Spleen (tissue), 11 donors: ENCODE measurements around the gene RUFY3. TPM values are rescaled to one million over a fixed set of nuclear protein-coding genes. Genes with fewer than 3 reads are reported as not detected.

Experiments
- DNase-seq: peaks from one replicate; pipeline ENCODE4 v3.0.0-alpha.2; 2020
- H3K27ac ChIP-seq, 8 donors: fragments of 200-600 bp; sonication (generic) in 7 of 8; 1 replicate in 4 of 8; 2 replicates in 4 of 8; pipeline versions ENCODE4 v1.5.0 to v1.8.0; 2016 to 2021; ENCODE audit warnings: inconsistent platforms in 4 of 8, mild to moderate bottlenecking in 4 of 8, moderate library complexity in 1 of 8
- H3K27me3 ChIP-seq, 7 donors: fragments of 200-600 bp; sonication (generic) in 6 of 7; replicated peaks in 1 of 7; 1 replicate in 4 of 7; 2 replicates in 3 of 7; pipeline versions ENCODE4 v1.5.0 to v1.8.0; 2016 to 2021; ENCODE audit warnings: inconsistent platforms in 3 of 7, mild to moderate bottlenecking in 1 of 7
- H3K36me3 ChIP-seq, 6 donors: fragments of 200-600 bp; sonication (generic) in 5 of 6; 1 replicate in 4 of 6; 2 replicates in 2 of 6; pipeline versions ENCODE4 v1.5.0 to v1.8.0; 2016 to 2021; ENCODE audit warnings: inconsistent platforms in 2 of 6
- H3K4me1 ChIP-seq, 6 donors: fragments of 200-600 bp; sonication (generic) in 5 of 6; 1 replicate in 3 of 6; 2 replicates in 3 of 6; pipeline versions ENCODE4 v1.5.0 to v1.8.0; 2016 to 2021; ENCODE audit warnings: inconsistent platforms in 3 of 6
- H3K4me3 ChIP-seq, 8 donors: fragments of 200-600 bp; sonication (generic) in 7 of 8; 1 replicate in 4 of 8; 2 replicates in 4 of 8; pipeline versions ENCODE4 v1.5.0 to v1.8.0; 2016 to 2021; ENCODE audit warnings: inconsistent platforms in 4 of 8, mild to moderate bottlenecking in 4 of 8, moderate library complexity in 2 of 8
- H3K9me3 ChIP-seq, 8 donors: fragments of 200-600 bp; sonication (generic) in 7 of 8; 1 replicate in 4 of 8; 2 replicates in 4 of 8; pipeline versions ENCODE4 v1.5.0 to v1.8.0; 2016 to 2021; ENCODE audit warnings: inconsistent platforms in 4 of 8
- POLR2A ChIP-seq, 3 donors: fragments of 450-650 bp; IDR thresholded peaks; one replicate each; pipeline ENCODE4 v1.5.1; 2017; ENCODE audit warnings: antibody characterized with exemption in 3 of 3, mild to moderate bottlenecking in 1 of 3
- POLR2AphosphoS5 ChIP-seq, 3 donors: sonication (generic); formaldehyde crosslinking; IDR thresholded peaks; one replicate each; pipeline ENCODE4 v1.5.1; 2017; ENCODE audit warnings: antibody characterized with exemption in 3 of 3
- WGBS, 5 donors: extraction: QIAGEN DNeasy Blood & Tissue Kit in 3 of 5; methylation state at CpG; one replicate each; pipeline versions ENCODE4 v1.1.5 to v1.1.7; 2013 to 2018; 5-methylcytosine and 5-hydroxymethylcytosine counted together
- intact Hi-C: fragments of 100-400 bp; cut with DNase I; formaldehyde crosslinking; loops from one replicate; pipeline ENCODE4 v1.15.0; 2023; ENCODE audit warnings: low total_unique reads
- polyA plus RNA-seq, 3 donors: library from polyadenylated mRNA; stranded (reverse); fragments of 200-250 nt; gene quantifications; one replicate each; pipeline ENCODE4 v1.2.1, GENCODE V29; 2013
- total RNA-seq, 7 donors: library from RNA; depleted of rRNA in 3 of 7; stranded (reverse); fragments of >200 nt in 3 of 7; fragmentation: NEBNext Ultra II Directional in 4 of 7; extraction: Animal tissue kit (Norgen Biotek cat#: 25700) in 4 of 7; gene quantifications; one replicate each; pipeline versions ENCODE4 v1.1.0 to v1.2.1, GENCODE V29; 2016 to 2021
- TF ChIP-seq, protein P1 (sequence below), 11 experiments: fragments of 200-600 bp in 7 of 11; fragments of 450-650 bp in 4 of 11; sonication (generic) in 4 of 11; IDR thresholded peaks in 8 of 11; conservative IDR thresholded peaks in 3 of 11; 1 replicate in 7 of 11; 2 replicates in 4 of 11; pipeline versions ENCODE4 v1.4.0 to v1.8.0; 2016 to 2021; ENCODE audit warnings: antibody characterized with exemption in 11 of 11, inconsistent platforms in 4 of 11, mild to moderate bottlenecking in 1 of 11
- donor health status: healthy with polysubstance abuse.
- donor health status: DM: no; HTN: no; CAD: no; lungs with moderate emphysema.
- donor health status: DM: no; HTN: no; CAD: no.
- donor health status: Bipolar disorder and iron deficiency.
- donor health status: healthy.
- donor health status: DM: no; HTN: no; CAD: no.
- donor health status: DM: yes; HTN: yes; CAD: no.

Gene RUFY3
- total and polyA plus RNA-seq, 10 donors = 19.2 to 96.8 (median 76.2) TPM

DNA sequence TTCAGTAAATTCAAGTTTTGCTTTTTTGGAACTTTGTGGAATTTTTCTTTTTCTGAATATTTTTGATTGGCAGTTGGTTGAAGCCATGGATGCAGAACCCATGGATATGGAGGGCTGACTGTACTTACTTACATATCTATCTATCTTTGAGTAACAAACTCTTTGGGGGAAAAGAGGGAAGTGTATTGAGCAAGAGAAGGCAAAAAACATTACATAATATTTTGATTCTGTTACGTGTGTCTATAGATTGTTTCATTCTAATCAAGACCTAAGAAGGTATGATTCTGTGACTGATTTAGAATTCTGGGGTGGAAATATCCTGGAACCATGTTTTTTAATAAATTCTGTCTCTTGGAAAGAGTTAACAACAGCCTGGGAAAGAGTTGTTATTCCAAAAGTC lies 86.4 kb downstream of the RUFY3 start:
- DNase-seq = no peak
- TF ChIP-seq, protein P1, sequence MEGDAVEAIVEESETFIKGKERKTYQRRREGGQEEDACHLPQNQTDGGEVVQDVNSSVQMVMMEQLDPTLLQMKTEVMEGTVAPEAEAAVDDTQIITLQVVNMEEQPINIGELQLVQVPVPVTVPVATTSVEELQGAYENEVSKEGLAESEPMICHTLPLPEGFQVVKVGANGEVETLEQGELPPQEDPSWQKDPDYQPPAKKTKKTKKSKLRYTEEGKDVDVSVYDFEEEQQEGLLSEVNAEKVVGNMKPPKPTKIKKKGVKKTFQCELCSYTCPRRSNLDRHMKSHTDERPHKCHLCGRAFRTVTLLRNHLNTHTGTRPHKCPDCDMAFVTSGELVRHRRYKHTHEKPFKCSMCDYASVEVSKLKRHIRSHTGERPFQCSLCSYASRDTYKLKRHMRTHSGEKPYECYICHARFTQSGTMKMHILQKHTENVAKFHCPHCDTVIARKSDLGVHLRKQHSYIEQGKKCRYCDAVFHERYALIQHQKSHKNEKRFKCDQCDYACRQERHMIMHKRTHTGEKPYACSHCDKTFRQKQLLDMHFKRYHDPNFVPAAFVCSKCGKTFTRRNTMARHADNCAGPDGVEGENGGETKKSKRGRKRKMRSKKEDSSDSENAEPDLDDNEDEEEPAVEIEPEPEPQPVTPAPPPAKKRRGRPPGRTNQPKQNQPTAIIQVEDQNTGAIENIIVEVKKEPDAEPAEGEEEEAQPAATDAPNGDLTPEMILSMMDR (IDR thresholded peaks at IDR 0.05 in 8 of 11, conservative IDR thresholded peaks at IDR 0.05 in 3 of 11) = no peak
- TF ChIP-seq POLR2AphosphoS5 (IDR thresholded peaks at IDR 0.05) = no peak
- no peak for TF ChIP-seq POLR2A (IDR thresholded peaks at IDR 0.05)
- H3K4me1 ChIP-seq = no peaks in the 10 kb centered on the region
- H3K27ac ChIP-seq = no peak overlapping the region
- H3K27me3 ChIP-seq = no peaks in the 10 kb centered on the region
- WGBS, 5 donors = 59 to 94% (median 77%) methylated on average over 1 of the region's 1 CpG
- H3K4me3 ChIP-seq = no peak overlapping the region
- intact Hi-C loops = no loop called here
- no peaks in the 10 kb centered on the region for H3K9me3 ChIP-seq
- H3K36me3 ChIP-seq = peaks cover 0 to 23% (median 0%) of the 10 kb centered on the region in 6 donors

DNA sequence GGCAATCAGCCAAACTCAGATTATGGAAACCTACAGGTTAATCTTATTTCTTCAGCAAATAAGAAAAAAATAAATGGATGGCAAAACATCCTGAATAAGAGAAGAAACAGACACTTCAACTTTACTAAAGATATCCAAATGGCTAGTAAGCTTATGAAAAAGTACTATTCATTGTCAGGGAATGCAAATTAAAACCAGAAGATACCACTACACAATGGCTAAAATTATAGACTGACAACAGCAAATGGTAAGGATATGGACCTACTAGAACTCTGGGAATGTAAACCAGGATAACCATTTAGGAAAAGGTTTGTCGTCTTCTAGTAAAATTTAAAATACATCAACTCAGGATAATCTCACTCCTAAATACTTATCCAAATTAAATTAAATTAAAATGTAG lies 93.6 kb downstream of the RUFY3 start:
- Histone ChIP-seq H3K4me1 (peaks cover 0 to 19% (median 0%) of the 10 kb centered on the region in 6 donors), H3K36me3 (peaks cover 3 to 27% (median 19%) of the 10 kb centered on the region in 6 donors), H3K9me3 (no peaks in the 10 kb centered on the region), H3K4me3 (no peak overlapping the region), H3K27ac (no peak overlapping the region), H3K27me3 (no peaks in the 10 kb centered on the region)
- intact Hi-C loops = no loop called here
- 86 to 100% (median 97%) methylated on average over 1 of the region's 1 CpG for WGBS, 5 donors
- TF ChIP-seq, protein P1 (IDR thresholded peaks at IDR 0.05 in 8 of 11, conservative IDR thresholded peaks at IDR 0.05 in 3 of 11) = no peak
- TF ChIP-seq POLR2AphosphoS5 (IDR thresholded peaks at IDR 0.05) (no peak), POLR2A (IDR thresholded peaks at IDR 0.05) (no peak)
- no peak for DNase-seq

DNA sequence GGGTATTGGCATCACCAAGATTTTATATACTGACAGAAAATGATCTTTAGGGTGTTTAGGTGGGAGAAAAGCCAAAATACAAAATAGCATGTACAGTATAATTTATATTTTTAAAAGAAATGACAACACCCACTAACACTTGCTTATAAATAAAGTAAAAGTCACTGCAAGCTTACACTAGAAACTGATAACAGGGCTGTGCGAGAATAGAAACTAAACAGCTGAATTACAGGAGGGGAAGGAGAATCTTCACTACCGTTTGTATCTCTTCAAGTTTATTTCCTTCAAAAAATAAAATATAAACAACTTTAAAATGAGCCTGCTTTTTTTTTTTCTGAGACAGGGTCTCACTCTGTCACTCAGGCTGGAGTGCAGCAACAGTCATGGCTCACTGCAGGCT lies 95.1 kb downstream of the RUFY3 start:
- TF ChIP-seq POLR2AphosphoS5 (IDR thresholded peaks at IDR 0.05) (no peak), POLR2A (IDR thresholded peaks at IDR 0.05) (no peak)
- TF ChIP-seq, protein P1 (IDR thresholded peaks at IDR 0.05 in 8 of 11, conservative IDR thresholded peaks at IDR 0.05 in 3 of 11) = no peak
- WGBS, 5 donors = 43 to 53% (median 48%) methylated on average over 2 of the region's 2 CpGs
- H3K4me1 ChIP-seq = peaks cover 0 to 19% (median 0%) of the 10 kb centered on the region in 6 donors
- H3K27ac ChIP-seq = no peak overlapping the region
- no peak overlapping the region for H3K4me3 ChIP-seq
- H3K9me3 ChIP-seq = no peaks in the 10 kb centered on the region
- H3K36me3 ChIP-seq = peaks cover 3 to 42% (median 30%) of the 10 kb centered on the region in 6 donors
- DNase-seq = no peak
- intact Hi-C loops = no loop called here
- H3K27me3 ChIP-seq = no peaks in the 10 kb centered on the region

DNA sequence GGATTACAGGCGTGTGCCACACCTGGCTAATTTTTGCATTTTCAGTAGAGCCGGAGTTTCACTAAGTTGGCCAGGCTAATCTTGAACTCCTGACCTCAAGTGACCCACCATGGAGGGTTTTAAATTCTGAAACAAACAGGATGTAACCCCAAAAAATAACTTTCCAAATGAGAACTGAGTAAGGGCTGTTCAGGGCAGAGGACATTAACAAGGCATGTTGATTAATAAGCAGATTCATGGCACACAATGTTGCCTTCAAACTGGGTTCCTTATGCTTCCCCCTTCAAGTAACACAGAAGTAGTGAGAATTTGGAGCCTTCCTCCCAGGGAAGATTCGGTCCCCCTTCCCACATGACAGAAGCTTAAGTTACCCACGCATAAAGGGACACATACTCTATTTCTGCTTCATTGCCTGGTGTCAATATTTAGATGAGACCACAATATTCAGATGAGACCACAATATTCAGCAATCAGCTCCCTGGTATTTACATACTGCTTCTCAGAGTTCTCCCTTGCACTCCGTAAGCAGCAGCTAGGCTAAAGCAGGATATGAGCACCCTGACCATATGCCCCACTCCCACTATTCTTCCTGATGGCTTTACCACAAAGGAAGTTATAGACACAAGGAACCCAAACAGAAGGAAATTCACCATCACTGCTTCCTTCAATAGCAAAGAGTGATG lies 96.5 kb downstream of the RUFY3 start:
- intact Hi-C loops = no loop called here
- H3K9me3 ChIP-seq = no peaks in the 10 kb centered on the region
- H3K27ac ChIP-seq = peak overlapping the region in 3 of 8 donors; percentile 6 to 25 (median 15)
- no peak overlapping the region for H3K4me3 ChIP-seq
- WGBS, 5 donors = 47 to 73% (median 59%) methylated on average over 5 of the region's 5 CpGs
- no peaks in the 10 kb centered on the region for H3K27me3 ChIP-seq
- H3K36me3 ChIP-seq = peaks cover 3 to 56% (median 43%) of the 10 kb centered on the region in 6 donors
- DNase-seq = no peak
- H3K4me1 ChIP-seq = peaks cover 0 to 19% (median 0%) of the 10 kb centered on the region in 6 donors
- TF ChIP-seq POLR2A (IDR thresholded peaks at IDR 0.05) (no peak), POLR2AphosphoS5 (IDR thresholded peaks at IDR 0.05) (peak in 1 of 3 donors; percentile 25)
